Body of pancreas (tissue), 4 donors: Measurements from ENCODE around the gene LRRC56.

Source experiments
- POLR2A ChIP-seq, 3 donors: fragments of 450-650 bp; IDR thresholded peaks; one replicate each; pipeline ENCODE4 v1.6.1; 2016; ENCODE audit warnings: antibody characterized with exemption in 3 of 3, mild to moderate bottlenecking in 2 of 3
- TF ChIP-seq, protein P1 (sequence below), 7 experiments: fragments of 450-650 bp in 4 of 7; fragments of 200-600 bp in 3 of 7; sonication (generic) in 3 of 7; IDR thresholded peaks; one replicate each; pipeline ENCODE4 v1.5.1; 2016 to 2019; ENCODE audit warnings: antibody characterized with exemption in 7 of 7

DNA sequence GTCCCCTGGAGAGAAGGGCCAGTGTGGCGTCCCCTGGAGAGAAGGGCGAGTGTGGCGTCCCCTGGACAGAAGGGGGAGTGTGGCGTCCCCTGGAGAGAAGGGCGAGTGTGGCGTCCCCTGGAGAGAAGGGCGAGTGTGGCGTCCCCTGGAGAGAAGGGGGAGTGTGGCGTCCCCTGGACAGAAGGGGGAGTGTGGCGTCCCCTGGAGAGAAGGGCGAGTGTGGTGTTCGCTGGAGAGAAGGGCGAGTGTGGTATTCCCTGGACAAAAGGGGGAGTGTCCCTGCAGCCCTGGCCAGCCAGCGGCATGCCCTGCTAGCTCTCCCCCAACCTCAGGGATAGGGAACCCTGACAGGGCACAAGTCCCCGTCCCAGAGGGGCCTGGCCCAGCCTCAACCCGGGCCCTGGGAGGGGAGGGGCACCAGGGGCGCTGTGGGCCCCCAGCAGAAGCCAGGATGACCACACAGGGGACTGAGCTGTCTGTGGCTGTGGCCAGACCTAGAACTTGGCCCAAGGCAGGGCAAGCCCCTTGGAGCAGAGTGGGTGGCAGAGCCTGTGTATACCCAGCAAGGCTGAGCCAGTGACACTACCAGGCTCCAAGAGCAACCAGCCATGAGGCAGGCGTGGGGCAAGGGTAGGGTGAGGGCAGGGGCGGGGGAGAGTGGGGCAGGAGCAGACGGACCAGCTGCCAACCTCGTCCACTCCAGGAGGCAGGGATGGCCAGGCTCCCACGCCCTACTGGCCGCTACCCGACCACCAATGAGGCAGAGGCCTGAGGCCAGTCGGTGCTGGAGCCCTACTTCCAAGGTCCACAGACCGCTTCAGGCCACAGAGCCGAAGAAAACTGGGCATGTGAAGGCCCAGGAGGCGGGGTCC is 6.1 kb upstream of the LRRC56 start:
- TF ChIP-seq, protein P1, sequence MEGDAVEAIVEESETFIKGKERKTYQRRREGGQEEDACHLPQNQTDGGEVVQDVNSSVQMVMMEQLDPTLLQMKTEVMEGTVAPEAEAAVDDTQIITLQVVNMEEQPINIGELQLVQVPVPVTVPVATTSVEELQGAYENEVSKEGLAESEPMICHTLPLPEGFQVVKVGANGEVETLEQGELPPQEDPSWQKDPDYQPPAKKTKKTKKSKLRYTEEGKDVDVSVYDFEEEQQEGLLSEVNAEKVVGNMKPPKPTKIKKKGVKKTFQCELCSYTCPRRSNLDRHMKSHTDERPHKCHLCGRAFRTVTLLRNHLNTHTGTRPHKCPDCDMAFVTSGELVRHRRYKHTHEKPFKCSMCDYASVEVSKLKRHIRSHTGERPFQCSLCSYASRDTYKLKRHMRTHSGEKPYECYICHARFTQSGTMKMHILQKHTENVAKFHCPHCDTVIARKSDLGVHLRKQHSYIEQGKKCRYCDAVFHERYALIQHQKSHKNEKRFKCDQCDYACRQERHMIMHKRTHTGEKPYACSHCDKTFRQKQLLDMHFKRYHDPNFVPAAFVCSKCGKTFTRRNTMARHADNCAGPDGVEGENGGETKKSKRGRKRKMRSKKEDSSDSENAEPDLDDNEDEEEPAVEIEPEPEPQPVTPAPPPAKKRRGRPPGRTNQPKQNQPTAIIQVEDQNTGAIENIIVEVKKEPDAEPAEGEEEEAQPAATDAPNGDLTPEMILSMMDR (IDR thresholded peaks at IDR 0.05): no peak
- TF ChIP-seq POLR2A (IDR thresholded peaks at IDR 0.05): no peak
